Fibroblast of pulmonary artery (primary cell): ENCODE results near the gene DPP9.
A peak's percentile ranks its signal among the peaks of the same experiment; 100 is the strongest.
"Not testable (repeated sequence)": the region's sequence is repeated elsewhere in the genome, so short reads cannot be mapped to it uniquely, and the experiment has no call there.

ENCODE experiments used
- DNase-seq: peaks from one replicate; pipeline ENCODE4 v3.0.0-alpha.2; 2010; ENCODE audit warnings: low read depth
- H3K4me3 ChIP-seq: replicated peaks from 2 replicates; pipeline ENCODE4 v1.5.1; 2011; ENCODE audit warnings: low read depth, mild to moderate bottlenecking, control low read depth, low read length, moderate library complexity
- TF ChIP-seq, protein P1 (sequence below): IDR thresholded peaks from 2 replicates; pipeline ENCODE4 v1.5.1; 2011; ENCODE audit warnings: mild to moderate bottlenecking, control low read depth, low read length, inconsistent platforms; ENCODE audit errors: missing control alignments

The DPP9 gene

GRCh38 chr19:4715529-4716221, 8.0 kb downstream of the DPP9 start:
- no peak overlapping the region for H3K4me3 ChIP-seq
- DNase-seq: no peak
- TF ChIP-seq, protein P1, sequence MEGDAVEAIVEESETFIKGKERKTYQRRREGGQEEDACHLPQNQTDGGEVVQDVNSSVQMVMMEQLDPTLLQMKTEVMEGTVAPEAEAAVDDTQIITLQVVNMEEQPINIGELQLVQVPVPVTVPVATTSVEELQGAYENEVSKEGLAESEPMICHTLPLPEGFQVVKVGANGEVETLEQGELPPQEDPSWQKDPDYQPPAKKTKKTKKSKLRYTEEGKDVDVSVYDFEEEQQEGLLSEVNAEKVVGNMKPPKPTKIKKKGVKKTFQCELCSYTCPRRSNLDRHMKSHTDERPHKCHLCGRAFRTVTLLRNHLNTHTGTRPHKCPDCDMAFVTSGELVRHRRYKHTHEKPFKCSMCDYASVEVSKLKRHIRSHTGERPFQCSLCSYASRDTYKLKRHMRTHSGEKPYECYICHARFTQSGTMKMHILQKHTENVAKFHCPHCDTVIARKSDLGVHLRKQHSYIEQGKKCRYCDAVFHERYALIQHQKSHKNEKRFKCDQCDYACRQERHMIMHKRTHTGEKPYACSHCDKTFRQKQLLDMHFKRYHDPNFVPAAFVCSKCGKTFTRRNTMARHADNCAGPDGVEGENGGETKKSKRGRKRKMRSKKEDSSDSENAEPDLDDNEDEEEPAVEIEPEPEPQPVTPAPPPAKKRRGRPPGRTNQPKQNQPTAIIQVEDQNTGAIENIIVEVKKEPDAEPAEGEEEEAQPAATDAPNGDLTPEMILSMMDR: no peak

- H3K4me3 ChIP-seq, DNase-seq: not testable (repeated sequence)
Measured at GRCh38 chr19:4715178-4715528, 8.5 kb downstream of the DPP9 start.

GRCh38 chr19:4714016-4714415, 9.6 kb downstream of the DPP9 start:
- DNase-seq: no peak
- TF ChIP-seq, protein P1: no peak
- no peak overlapping the region for H3K4me3 ChIP-seq

- no peak overlapping the region for H3K4me3 ChIP-seq
- DNase-seq: peak; percentile 93
- TF ChIP-seq, protein P1: no peak
Measured at GRCh38 chr19:4713384-4713951, 10.2 kb downstream of the DPP9 start.

- TF ChIP-seq, protein P1: no peak
- H3K4me3 ChIP-seq: no peak overlapping the region
- DNase-seq: no peak
Measured at GRCh38 chr19:4712771-4713170, 10.9 kb downstream of the DPP9 start.

- TF ChIP-seq, protein P1: no peak
- no peak for DNase-seq
- no peak overlapping the region for H3K4me3 ChIP-seq
Measured at GRCh38 chr19:4711211-4711610, 12.4 kb downstream of the DPP9 start.

- DNase-seq: no peak
- TF ChIP-seq, protein P1: no peak
- H3K4me3 ChIP-seq: no peak overlapping the region
Measured at GRCh38 chr19:4710281-4710600, 13.4 kb downstream of the DPP9 start.
